GM12875 (cell line): ENCODE results near the gene CMKLR1.

ENCODE experiments used
- H3K4me3 ChIP-seq: one replicate; pipeline ENCODE4 v1.5.1; 2011; ENCODE audit warnings: low read depth, low read length, control low read depth
- TF ChIP-seq, protein P1 (sequence below): IDR thresholded peaks from 2 replicates; pipeline ENCODE4 v1.5.1; 2011; ENCODE audit warnings: low read depth, mild to moderate bottlenecking, control low read depth, inconsistent platforms, low read length, moderate library complexity, borderline replicate concordance; ENCODE audit not compliant: insufficient read depth

CMKLR1 gene

DNA sequence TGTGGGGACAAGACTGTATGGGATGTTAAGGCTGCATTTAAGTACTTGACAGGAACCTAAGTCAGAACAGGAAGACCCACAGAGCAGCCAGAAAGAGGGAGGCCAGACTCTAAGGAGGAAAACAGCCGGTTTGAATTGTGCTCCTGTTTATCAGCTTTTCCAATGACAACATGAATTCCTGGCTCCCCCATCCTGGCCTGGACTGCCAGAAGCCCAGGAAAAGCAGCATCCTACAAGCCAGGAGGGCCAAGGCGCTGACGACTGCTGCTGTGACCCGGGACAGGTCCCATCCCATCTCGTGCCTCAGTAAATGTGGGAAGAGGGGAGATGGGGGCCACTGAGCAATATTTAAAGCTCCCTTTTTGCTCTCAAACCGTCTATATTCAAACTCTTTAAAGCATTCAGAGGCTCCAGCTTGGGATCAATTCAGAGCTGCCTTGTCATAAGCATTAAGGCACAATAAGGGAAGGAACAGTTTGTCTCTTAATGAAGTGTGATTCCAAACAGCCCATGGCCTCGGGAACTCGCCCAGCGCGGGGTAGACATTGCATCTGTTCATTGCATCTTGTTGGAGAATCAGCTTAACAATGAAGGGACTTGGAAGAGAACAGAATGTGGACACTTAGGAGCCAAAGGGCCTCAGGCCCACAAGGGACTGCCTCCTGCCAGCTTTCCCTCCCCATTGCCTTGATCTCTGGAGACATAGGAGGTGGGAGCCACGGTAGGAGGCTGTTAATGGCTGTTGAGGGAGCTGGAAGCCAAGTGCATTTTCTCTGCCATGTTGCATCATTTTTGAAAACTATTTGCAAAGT is 49.6 kb downstream of the CMKLR1 start:
- no peak overlapping the region for H3K4me3 ChIP-seq
- TF ChIP-seq, protein P1, sequence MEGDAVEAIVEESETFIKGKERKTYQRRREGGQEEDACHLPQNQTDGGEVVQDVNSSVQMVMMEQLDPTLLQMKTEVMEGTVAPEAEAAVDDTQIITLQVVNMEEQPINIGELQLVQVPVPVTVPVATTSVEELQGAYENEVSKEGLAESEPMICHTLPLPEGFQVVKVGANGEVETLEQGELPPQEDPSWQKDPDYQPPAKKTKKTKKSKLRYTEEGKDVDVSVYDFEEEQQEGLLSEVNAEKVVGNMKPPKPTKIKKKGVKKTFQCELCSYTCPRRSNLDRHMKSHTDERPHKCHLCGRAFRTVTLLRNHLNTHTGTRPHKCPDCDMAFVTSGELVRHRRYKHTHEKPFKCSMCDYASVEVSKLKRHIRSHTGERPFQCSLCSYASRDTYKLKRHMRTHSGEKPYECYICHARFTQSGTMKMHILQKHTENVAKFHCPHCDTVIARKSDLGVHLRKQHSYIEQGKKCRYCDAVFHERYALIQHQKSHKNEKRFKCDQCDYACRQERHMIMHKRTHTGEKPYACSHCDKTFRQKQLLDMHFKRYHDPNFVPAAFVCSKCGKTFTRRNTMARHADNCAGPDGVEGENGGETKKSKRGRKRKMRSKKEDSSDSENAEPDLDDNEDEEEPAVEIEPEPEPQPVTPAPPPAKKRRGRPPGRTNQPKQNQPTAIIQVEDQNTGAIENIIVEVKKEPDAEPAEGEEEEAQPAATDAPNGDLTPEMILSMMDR, result no peak

DNA sequence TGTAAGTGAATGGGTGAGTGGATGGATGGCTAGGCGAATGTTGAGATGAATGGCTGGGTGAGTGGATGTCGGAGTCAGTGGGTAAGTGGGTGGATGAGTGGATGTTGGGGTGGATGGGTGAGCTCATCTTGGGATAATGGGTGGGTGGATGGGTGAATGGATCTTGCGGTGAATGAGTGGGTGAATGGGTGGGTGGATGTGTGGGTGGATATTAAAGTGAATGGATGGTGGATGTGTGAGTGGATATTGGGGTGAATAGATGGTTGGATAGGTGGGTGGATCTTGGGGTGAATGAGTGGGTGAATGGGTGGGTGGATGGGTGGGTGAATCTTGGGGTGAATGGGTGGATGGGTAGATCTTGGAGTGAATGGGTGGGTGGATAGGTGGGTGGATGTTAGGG is 51.9 kb downstream of the CMKLR1 start:
- no peak overlapping the region for H3K4me3 ChIP-seq
- TF ChIP-seq, protein P1, result no peak

DNA sequence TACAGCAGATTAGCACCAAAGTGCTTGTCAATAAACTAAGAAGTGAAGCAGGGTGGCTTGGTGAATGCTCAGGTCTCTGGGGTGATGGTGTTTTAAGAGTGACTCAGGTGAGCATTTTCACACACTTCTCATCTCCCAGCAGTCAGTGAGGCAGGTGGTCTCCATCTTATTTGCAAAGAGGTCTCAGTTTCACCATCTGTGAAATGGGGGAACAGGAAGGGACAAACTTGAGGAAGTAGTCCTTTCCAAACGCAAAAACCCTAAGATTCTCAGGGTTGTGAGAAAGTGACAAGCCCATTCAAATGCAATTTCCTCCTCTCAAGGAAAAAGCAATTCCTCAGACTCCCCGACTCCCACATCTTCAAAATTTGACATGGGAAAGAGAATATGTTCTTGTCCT is 54.1 kb downstream of the CMKLR1 start:
- TF ChIP-seq, protein P1, result no peak
- no peak overlapping the region for H3K4me3 ChIP-seq

- H3K4me3 ChIP-seq, result no peak overlapping the region
- TF ChIP-seq, protein P1, result no peak
Observed at GRCh38 chr12:108284163-108284562, 54.9 kb downstream of the CMKLR1 start.

- no peak overlapping the region for H3K4me3 ChIP-seq
- TF ChIP-seq, protein P1, result no peak
Observed at GRCh38 chr12:108282676-108283075, 56.4 kb downstream of the CMKLR1 start.

DNA sequence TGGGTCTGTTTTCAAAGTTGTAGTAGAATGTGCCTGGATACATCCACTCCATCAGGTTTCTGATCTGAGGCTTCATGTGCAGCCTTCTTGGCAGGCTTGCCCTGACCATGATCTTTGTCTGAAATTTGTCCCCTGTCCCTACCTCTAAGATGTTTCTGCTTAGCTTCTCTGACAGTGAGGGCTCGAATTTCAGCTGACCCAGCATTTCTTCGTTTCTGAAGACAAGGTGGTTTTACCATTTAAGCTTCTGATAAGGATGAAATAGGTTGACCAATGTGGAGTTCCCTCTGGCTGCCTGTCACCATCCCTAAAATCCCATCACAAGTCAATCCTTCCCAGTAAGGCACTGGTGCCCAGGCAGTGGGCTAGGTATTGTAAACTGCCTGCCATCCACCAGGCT is 57.0 kb downstream of the CMKLR1 start:
- TF ChIP-seq, protein P1, result no peak

GRCh38 chr12:108277613-108278012 is 61.5 kb downstream of the CMKLR1 start:
- TF ChIP-seq, protein P1, result no peak
- H3K4me3 ChIP-seq, result no peak overlapping the region

More for the DNA sequence above, 57.0 kb downstream of the CMKLR1 start:
- no peak overlapping the region for H3K4me3 ChIP-seq
